Activated CD8-positive, alpha-beta memory T cell treated with anti-CD3 and anti-CD28 coated beads for 48 hours (primary cell): ENCODE data around the gene KDM7A.
"Not testable (repeated sequence)": the region's sequence is repeated elsewhere in the genome, so short reads cannot be mapped to it uniquely, and the experiment has no call there.

Experiments used
- DNase-seq, 3 experiments: peaks; one replicate each; pipeline ENCODE4 v3.0.0-alpha.2; 2020; ENCODE audit warnings: low read depth in 2 of 3, low spot score in 2 of 3

KDM7A gene

GRCh38 chr7:140201393-140201792 is 24.6 kb upstream of the KDM7A start:
- DNase-seq: no peak

DNA sequence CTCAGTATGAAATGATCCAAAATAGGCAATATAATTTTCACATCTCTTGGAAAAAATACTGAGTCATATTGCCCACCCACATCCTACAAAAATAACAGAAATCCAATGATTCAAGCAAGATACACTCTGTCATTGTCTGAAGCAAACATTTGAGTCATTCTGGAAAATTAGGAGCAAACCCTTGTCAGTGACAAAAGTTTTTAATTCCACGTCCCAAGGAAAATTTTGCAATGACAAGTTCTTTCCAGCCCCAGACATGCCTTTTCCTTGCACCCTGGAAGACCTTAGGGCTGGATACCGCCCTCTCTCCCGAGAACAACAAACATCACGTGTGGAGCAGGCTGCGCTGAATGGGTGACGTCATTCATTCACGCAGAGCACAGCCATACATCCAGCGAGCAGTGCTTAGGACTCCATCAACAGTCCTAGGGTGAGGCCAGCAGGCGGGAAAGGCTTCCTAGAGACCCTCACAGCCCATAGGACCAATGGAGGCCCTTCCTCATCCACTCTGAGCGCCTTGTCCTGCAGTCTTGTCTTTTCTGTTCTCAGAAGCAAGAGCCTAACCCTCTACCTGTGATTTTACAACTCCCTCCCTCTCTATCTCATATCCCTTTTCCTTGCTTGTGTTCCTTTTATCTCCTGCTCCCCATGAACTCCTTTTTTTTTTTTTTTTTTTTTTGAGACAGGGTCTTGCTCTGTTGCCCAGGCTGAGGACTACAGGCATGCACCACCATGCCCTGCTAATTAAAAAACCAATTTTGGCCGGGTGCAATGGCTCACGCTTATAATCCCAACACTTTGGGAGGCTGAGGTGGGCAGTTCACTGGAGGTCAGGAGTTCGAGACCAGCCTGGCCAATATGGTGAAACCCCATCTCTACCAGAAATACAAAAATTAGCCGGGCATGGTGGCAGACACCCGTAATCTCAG is 23.5 kb upstream of the KDM7A start:
- no peak for DNase-seq

DNA sequence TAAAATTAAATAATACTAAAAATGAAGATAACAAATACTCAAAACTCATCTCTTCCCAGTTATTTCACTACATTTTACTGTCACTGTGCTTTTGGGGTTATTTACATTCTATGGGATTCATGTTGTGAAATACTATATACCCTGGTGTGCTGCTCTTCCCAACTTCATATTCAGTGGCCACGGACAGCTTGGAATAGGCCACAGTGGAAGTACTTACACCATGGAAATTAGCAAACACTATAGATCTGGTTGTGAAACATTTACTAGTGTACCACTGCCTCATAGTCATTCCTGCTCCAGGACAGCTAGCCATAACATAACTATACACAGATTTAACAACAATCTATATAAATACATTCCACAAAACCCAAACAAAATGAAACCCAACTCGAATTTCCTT is 21.2 kb upstream of the KDM7A start:
- DNase-seq: no peak

GRCh38 chr7:140197218-140197890 is 20.6 kb upstream of the KDM7A start:
- no peak for DNase-seq

DNA sequence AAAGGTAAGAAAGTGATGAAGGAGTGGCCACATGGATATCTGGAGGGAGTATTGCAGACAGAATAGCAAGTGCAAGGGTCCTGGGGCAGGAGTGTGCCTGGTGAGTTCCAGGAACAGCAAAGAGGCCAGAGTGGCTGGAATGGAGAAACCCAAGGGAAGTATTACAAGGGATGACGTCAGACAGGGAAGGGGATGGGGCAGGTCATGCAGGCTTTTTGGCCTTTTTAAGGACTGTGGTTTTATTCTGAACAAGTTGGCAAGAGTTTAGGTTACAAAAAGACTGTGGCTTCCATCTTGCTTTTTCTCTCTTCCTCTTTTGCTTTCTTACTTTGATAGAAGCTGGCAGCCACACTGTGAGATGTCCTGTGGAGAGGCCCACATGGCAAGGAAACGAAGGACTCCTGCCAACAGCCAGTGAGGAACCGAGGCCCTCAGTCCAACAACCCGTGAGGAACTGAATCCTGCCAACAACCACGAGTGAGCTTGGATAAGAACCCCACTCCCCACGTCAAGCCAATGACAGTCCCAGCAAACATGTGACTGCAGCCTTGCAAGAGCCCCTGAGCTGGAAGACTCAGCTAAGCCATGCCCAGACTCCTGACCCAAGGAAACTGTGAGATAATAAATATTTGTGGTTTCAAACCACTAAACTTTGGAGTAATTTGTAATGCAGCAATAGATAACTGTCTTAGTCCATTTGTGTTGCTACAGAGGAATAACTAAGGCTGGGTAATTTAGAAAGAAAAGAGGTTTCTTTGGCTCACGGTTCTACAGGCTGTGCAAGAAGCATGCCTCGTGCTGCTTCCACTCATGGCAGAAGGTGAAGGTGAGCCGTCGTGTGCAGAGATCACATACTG is 19.8 kb upstream of the KDM7A start:
- no peak for DNase-seq

DNA sequence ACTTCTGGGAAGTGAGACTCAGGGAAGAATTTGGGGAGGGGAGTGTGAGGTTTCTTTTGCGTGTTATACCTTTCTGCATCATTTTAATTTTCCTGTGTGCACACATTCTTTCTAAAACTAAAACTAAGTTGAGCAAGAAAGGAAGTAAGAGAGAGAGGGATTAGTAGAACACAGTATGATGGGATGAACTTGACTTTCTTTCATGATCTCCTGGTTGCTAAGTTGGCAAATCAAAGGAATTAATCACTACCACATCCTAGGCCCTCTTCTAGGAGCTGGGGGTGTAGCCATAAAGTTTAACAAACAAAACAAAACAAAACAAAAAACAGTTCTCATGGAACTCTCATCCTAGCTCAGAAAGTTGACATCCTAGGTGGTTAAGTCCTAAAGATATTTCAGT is 19.1 kb upstream of the KDM7A start:
- DNase-seq: no peak

DNA sequence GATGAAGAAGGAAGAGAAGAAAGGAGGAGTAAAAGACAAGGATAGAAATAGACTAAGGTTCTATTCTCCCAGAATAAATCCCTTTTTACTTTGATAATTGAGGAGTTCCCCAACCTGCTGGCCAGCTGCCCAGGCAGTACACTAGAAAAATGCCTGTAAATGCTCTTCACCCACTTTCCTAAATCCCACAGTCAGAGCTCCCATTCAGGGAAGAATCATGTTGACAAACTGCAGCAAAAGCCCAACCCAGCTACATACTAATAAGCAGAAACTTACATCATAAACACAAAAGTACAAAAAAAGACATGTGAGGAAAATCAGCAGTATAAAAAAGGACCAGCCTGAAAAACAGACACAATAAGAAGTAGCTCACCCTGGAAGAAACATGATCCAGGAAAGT is 15.8 kb upstream of the KDM7A start:
- no peak for DNase-seq

GRCh38 chr7:140192176-140192575 is 15.4 kb upstream of the KDM7A start:
- DNase-seq: no peak

- no peak for DNase-seq
Observed at GRCh38 chr7:140190588-140190987, 13.8 kb upstream of the KDM7A start.

- DNase-seq: no peak
Observed at GRCh38 chr7:140189917-140190316, 13.1 kb upstream of the KDM7A start.

DNA sequence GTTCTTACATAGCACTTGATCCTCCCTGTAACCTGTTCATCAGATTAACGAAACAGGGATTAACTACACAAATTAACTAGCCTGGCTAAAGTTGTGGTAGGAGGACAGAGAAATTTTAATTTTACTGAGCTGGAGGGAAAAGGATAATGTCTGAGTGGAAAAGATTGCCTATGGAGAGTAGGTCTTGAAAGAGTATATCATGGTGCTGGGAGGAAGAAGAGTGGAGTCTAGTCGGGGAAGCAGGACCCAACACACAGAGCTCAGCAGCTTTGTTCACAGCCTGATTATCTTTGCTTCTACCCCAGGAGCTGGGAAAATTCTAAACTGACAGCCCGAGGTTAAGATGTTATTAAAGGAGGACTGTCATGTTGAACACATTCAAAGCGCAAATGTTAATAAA is 6.1 kb upstream of the KDM7A start:
- no peak for DNase-seq

DNA sequence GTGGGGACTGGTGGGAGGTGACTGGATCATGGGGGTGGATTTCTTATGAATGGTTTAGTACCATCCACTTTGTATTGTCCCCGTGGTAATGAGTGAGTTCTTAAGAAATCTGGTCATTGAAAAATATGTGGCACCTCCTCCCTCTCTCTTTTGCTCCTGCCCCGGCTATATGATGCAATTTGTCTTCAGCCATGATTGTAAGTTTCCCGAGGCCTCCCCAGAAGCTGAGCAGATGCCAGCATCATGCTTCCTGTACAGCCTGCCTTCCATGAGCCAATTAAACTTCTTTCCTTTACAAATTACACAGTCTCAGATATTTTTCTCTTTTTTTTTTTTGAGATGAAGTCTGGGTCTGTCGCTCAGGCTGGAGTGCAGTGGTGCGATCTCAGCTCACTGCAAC is 2.6 kb upstream of the KDM7A start:
- no peak for DNase-seq

- DNase-seq: peak in 1 of 3 experiments; percentile 15
Observed at GRCh38 chr7:140176122-140176701, 571 bp downstream of the KDM7A start.

DNA sequence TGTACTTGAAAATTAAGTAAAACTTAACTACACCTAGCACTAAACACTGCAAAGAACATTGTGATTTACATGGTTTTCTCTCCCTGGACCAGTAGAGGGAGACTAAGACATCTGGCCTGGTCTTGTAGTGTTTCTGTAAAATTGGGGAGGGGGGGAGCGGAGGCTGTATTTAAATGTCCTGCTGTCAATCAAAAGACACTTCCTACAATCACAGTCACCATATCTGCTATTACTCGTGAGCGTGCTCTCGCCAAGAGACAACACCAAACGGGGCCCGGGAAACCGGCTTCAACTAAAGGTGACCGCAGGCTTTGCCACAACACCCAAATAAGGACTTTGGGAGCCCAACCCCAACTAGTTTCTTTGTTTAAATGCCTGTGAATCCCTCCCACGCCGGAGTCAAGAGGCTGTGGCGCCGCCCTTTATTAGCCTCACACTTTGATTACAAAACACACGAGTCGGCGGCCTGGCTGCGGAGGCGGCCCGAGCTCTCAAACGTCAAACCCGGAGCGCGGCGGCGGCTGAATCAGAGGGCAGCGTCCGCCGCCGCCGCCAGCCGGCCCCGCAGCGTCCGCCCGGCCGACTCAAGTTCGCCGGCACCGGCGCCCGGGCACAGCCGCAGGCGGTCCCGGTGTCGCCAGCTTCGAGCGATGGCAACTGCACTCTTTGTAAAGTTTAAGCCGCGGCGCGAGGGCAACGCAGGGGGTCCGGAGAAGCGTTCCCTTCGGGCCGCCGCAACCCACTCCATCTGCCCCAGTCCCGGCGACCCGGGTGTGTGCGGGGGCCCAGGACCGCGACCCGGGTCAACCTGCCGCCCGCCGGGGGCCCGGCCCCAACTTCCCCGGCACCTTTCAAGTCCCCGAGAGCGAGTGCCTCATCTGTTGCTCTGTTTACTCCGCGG is 1.3 kb downstream of the KDM7A start:
- DNase-seq: peak; percentile 54 to 74 (median 73)

- no peak for DNase-seq
Observed at GRCh38 chr7:140174217-140174616, 2.6 kb downstream of the KDM7A start.

DNA sequence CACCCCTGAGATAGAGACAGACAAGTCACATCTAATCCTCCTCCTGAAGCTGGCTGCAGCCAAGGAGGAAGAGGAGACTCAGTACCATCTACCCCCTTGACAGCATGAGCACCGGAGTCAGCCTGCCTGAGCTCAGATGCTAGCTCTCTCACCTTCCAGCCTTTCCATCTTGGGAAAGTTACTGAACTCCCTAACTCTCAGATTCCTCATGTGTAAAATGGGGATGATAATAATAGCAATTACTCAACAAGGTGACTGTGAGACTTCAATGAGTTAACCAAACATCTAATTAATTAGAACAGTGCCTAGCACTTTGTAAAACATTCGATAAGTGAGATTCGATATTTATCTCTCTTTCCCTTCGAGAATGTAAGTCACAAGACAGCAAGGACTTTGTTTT is 6.4 kb downstream of the KDM7A start:
- no peak for DNase-seq

DNA sequence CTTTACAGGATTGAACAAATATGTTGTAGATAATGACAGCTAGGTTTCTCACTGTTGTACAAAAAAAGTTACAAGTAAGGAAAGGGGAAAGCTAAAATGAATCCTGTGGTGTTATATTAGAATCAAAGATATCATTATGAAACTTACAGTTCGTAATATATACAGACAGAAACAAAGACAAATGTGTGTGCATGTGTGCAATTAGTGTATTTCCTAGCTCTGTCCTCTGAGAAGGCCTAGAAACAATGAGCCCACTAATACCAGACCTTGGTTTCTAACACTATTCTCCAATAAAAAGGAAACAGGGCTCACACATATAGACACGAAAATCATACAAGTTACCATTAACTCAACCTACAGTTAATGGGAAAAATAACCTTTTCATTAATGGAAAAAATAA is 8.0 kb downstream of the KDM7A start:
- DNase-seq: no peak

GRCh38 chr7:140165422-140165821 is 11.4 kb downstream of the KDM7A start:
- DNase-seq: no peak

- DNase-seq: not testable (repeated sequence)
Observed at GRCh38 chr7:140162081-140162480, 14.7 kb downstream of the KDM7A start.

DNA sequence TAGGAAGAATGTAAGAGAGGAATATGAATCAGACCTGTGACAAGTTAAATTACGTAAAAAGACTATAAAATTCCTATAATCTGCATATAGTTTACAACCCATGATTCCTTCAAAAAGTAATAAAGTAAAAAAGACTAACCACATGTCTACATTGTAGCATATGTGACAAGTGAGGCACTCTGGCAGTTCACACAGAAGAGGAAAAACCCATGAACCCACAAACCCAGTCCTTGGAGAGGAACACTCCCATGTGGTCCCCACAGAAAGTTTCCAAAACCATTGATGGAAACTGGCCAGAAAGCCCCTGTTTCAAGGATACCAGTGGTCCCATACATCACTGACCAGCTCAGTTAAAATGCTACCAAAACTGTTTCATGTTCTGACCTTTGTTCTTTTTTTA is 15.7 kb downstream of the KDM7A start:
- DNase-seq: no peak
